ENCODE data around the gene RFTN2. TPM values are rescaled to one million over a fixed set of nuclear protein-coding genes. Genes with fewer than 3 reads are reported as not detected.

RFTN2 gene
- total and polyA plus RNA-seq, 2 donors (not counting 3 experiments of a cell fraction or from before 2014, with no cell fraction given), result 5.0 to 8.0 TPM

DNA sequence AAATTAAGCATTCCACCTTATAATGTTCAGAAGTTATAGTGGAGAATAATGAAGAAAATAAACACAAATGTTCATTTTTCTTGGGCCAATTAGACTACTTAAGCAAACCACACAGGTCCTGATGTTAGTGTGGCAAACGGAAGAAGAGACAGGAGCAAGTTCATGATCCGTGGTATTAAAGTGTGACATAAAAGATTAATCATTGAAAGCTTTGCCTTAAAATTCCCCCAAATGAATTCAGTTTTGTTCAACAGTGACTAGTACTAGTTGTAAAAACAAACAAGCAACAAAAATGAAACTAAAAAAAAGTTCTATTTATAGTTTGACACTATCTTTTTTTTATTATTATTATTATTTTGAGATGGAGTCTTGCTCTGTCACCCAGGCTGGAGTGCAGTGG lies 73.7 kb downstream of the RFTN2 start:
- no peak for DNase-seq (ENCODE audit: low read depth, low spot score)
- BruUV-seq (replicated peaks), result no TSS peak
- Histone ChIP-seq H3K9me1 (replicated peaks; ENCODE audit: control insufficient read depth, extremely low read depth, insufficient read depth, low read length) (no peaks in the 10 kb centered on the region), H3K9ac (replicated peaks; ENCODE audit: extremely low read depth, insufficient read depth, low read length) (no peak overlapping the region), H3K4me1 (ENCODE audit: control insufficient read depth, extremely low read depth, insufficient read depth, low read length) (no peaks in the 10 kb centered on the region), H3K27ac (ENCODE audit: insufficient read depth, low read depth, low read length) (no peak overlapping the region), H3K36me3 (ENCODE audit: control insufficient read depth in 2 of 2, extremely low read depth in 1 of 2, insufficient read depth in 2 of 2, low read length in 2 of 2) (no peaks in the 10 kb centered on the region), H2AFZ (ENCODE audit: low read depth, low read length) (no peak overlapping the region), H3K9me3 (replicated peaks; ENCODE audit: control insufficient read depth, insufficient read depth, low read length) (no peaks in the 10 kb centered on the region), H3K4me3 (replicated peaks in 1 of 3; ENCODE audit: insufficient read depth in 1 of 3, low read depth in 1 of 3, low read length in 3 of 3) (no peak overlapping the region), H3K79me2 (ENCODE audit: control insufficient read depth, insufficient read depth, low read length) (no peaks in the 10 kb centered on the region), H3K4me2 (ENCODE audit: insufficient read depth, low read length) (no peak overlapping the region), H4K20me1 (replicated peaks; ENCODE audit: control insufficient read depth, extremely low read depth, insufficient read depth, low read length) (no peaks in the 10 kb centered on the region), H3K27me3 (ENCODE audit: control insufficient read depth in 2 of 2, insufficient read depth in 2 of 2, low read length in 2 of 2) (no peaks in the 10 kb centered on the region)
- intact Hi-C loops (cut with micrococcal nuclease), result no loop called here
- TF ChIP-seq, protein P1, sequence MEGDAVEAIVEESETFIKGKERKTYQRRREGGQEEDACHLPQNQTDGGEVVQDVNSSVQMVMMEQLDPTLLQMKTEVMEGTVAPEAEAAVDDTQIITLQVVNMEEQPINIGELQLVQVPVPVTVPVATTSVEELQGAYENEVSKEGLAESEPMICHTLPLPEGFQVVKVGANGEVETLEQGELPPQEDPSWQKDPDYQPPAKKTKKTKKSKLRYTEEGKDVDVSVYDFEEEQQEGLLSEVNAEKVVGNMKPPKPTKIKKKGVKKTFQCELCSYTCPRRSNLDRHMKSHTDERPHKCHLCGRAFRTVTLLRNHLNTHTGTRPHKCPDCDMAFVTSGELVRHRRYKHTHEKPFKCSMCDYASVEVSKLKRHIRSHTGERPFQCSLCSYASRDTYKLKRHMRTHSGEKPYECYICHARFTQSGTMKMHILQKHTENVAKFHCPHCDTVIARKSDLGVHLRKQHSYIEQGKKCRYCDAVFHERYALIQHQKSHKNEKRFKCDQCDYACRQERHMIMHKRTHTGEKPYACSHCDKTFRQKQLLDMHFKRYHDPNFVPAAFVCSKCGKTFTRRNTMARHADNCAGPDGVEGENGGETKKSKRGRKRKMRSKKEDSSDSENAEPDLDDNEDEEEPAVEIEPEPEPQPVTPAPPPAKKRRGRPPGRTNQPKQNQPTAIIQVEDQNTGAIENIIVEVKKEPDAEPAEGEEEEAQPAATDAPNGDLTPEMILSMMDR (IDR thresholded peaks at IDR 0.05; ENCODE audit: extremely low read depth in 1 of 2, insufficient read depth in 1 of 2, low read depth in 1 of 2, low read length in 2 of 2), result no peak
- no peak for TF ChIP-seq POLR2A (IDR thresholded peaks at IDR 0.05; ENCODE audit: low read depth, low read length)
- dilution Hi-C loops (cut with MboI; ENCODE audit: extremely low pct_ligation_motif_present, low sequenced_read_pairs), result no loop called here
- no peak for FAIRE-seq
- CTCF ChIA-PET, result interaction anchor here (0.7 to 1.5 kb wide), 2 partner anchors 11 to 97 kb away, joined by 3 to 4 read pairs; no protein-coding TSS in a partner anchor
- POLR2A ChIA-PET, result no interaction called here

DNA sequence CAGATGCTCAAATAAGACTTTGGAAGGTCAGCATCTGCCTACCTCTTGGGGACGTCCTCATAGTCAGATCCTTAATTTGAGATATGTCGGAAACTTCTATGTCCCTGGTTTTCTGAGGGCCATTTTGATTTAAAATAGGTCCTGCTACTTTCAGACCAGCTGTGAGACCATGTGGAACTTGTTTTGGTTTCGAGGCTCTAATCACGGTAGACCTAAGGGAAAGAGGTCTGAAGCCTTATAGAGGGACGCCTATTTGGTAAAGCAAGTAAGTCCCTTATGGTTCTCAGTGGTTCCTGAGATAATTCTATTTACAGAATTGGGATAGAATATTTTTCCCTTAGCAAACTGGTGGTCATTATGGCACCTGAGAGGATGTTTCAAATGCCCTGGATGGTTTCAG lies 75.1 kb downstream of the RFTN2 start:
- Histone ChIP-seq H3K9me1 (replicated peaks; ENCODE audit: control insufficient read depth, extremely low read depth, insufficient read depth, low read length) (no peaks in the 10 kb centered on the region), H3K79me2 (ENCODE audit: control insufficient read depth, insufficient read depth, low read length) (no peaks in the 10 kb centered on the region), H3K4me3 (replicated peaks in 1 of 3; ENCODE audit: insufficient read depth in 1 of 3, low read depth in 1 of 3, low read length in 3 of 3) (no peak overlapping the region), H2AFZ (ENCODE audit: low read depth, low read length) (no peak overlapping the region), H3K4me2 (ENCODE audit: insufficient read depth, low read length) (no peak overlapping the region), H3K9ac (replicated peaks; ENCODE audit: extremely low read depth, insufficient read depth, low read length) (no peak overlapping the region), H4K20me1 (replicated peaks; ENCODE audit: control insufficient read depth, extremely low read depth, insufficient read depth, low read length) (no peaks in the 10 kb centered on the region), H3K36me3 (ENCODE audit: control insufficient read depth in 2 of 2, extremely low read depth in 1 of 2, insufficient read depth in 2 of 2, low read length in 2 of 2) (no peaks in the 10 kb centered on the region), H3K9me3 (replicated peaks; ENCODE audit: control insufficient read depth, insufficient read depth, low read length) (no peaks in the 10 kb centered on the region), H3K27me3 (ENCODE audit: control insufficient read depth in 2 of 2, insufficient read depth in 2 of 2, low read length in 2 of 2) (no peaks in the 10 kb centered on the region), H3K4me1 (ENCODE audit: control insufficient read depth, extremely low read depth, insufficient read depth, low read length) (no peaks in the 10 kb centered on the region), H3K27ac (ENCODE audit: insufficient read depth, low read depth, low read length) (no peak overlapping the region)
- FAIRE-seq (no peak), DNase-seq (ENCODE audit: low read depth, low spot score) (no peak)
- ChIA-PET POLR2A (no interaction called here), CTCF (interaction anchor here (0.6 to 1.6 kb wide), 13 partner anchors 9 to 179 kb away, joined by 3 to 10 read pairs (median 3); partner anchors contain the start of genes MOB4, RFTN2 and SF3B1)
- no TSS peak for BruUV-seq (replicated peaks)
- TF ChIP-seq FOS (IDR thresholded peaks at IDR 0.05; ENCODE audit: borderline replicate concordance, insufficient read depth, low read length) (no peak), MYC (IDR thresholded peaks at IDR 0.05; ENCODE audit: low read depth, low read length) (no peak), POLR2AphosphoS5 (IDR thresholded peaks at IDR 0.05; ENCODE audit: insufficient read depth, low read depth, low read length) (no peak), EZH2 (IDR thresholded peaks at IDR 0.05; ENCODE audit: borderline replicate concordance, low read depth, low read length, severe bottlenecking) (no peak), GATA2 (IDR thresholded peaks at IDR 0.05; ENCODE audit: insufficient read depth, insufficient read length, low read depth, low read length) (no peak), POLR2A (IDR thresholded peaks at IDR 0.05; ENCODE audit: low read depth, low read length) (no peak), JUN (IDR thresholded peaks at IDR 0.05; ENCODE audit: borderline replicate concordance, insufficient read depth, insufficient read length, low read depth) (no peak)
- dilution Hi-C loops (cut with MboI; ENCODE audit: extremely low pct_ligation_motif_present, low sequenced_read_pairs) (no loop called here), intact Hi-C loops (cut with micrococcal nuclease) (no loop called here)

Measured in endothelial cell of umbilical vein (primary cell).